GM21786 (cell line): ENCODE measurements around the gene E2F2.
"Not testable (repeated sequence)": the region's sequence is repeated elsewhere in the genome, so short reads cannot be mapped to it uniquely, and the experiment has no call there.

Experiments
- ATAC-seq: cut with Tn5 transposase; IDR thresholded peaks from one replicate; pipeline ENCODE4 v1.9.1; 2021; ENCODE audit not compliant: unreplicated experiment

Gene E2F2

GRCh38 chr1:23525558-23526250, 5.3 kb downstream of the E2F2 start:
- ATAC-seq: no peak

GRCh38 chr1:23524716-23525401, 6.2 kb downstream of the E2F2 start:
- ATAC-seq: no peak

- ATAC-seq: no peak
Measured at GRCh38 chr1:23524163-23524562, 6.9 kb downstream of the E2F2 start.

- no peak for ATAC-seq
Measured at GRCh38 chr1:23522244-23522982, 8.6 kb downstream of the E2F2 start.

GRCh38 chr1:23521588-23521987, 9.4 kb downstream of the E2F2 start:
- no peak for ATAC-seq

- ATAC-seq: no peak
Measured at GRCh38 chr1:23517581-23517980, 13.5 kb downstream of the E2F2 start.

GRCh38 chr1:23515905-23516304, 15.1 kb downstream of the E2F2 start:
- ATAC-seq: no peak

GRCh38 chr1:23514111-23514679, 16.8 kb downstream of the E2F2 start:
- no peak for ATAC-seq

- no peak for ATAC-seq
Measured at GRCh38 chr1:23509896-23510295, 21.1 kb downstream of the E2F2 start.

- no peak for ATAC-seq
Measured at GRCh38 chr1:23506376-23507107, 24.5 kb downstream of the E2F2 start.

GRCh38 chr1:23505851-23506250, 25.2 kb downstream of the E2F2 start:
- no peak for ATAC-seq

- not testable (repeated sequence) for ATAC-seq
Measured at GRCh38 chr1:23504156-23504555, 26.9 kb downstream of the E2F2 start.

GRCh38 chr1:23502951-23503350, 28.1 kb downstream of the E2F2 start:
- ATAC-seq: no peak

GRCh38 chr1:23500466-23500865, 30.6 kb downstream of the E2F2 start:
- ATAC-seq: no peak

GRCh38 chr1:23497777-23498439, 33.1 kb downstream of the E2F2 start:
- no peak for ATAC-seq

- ATAC-seq: no peak
Measured at GRCh38 chr1:23496490-23497181, 34.4 kb downstream of the E2F2 start.

GRCh38 chr1:23494836-23495235, 36.2 kb downstream of the E2F2 start:
- ATAC-seq: not testable (repeated sequence)

- ATAC-seq: not testable (repeated sequence)
Measured at GRCh38 chr1:23492776-23493175, 38.3 kb downstream of the E2F2 start.

- ATAC-seq: no peak
Measured at GRCh38 chr1:23492132-23492720, 38.8 kb downstream of the E2F2 start.
